Measurements from ENCODE around the gene AMZ1. TPM values are rescaled to one million over a fixed set of nuclear protein-coding genes. Genes with fewer than 3 reads are reported as not detected.

AMZ1 gene
- total RNA-seq, 4 donors from 2014 or later = 0.19 to 0.27 TPM; not detected in 2

- TF ChIP-seq POLR2A (IDR thresholded peaks at IDR 0.05) = no peak
- no peak for TF ChIP-seq CTCF (IDR thresholded peaks at IDR 0.05)
- H3K4me3 ChIP-seq (ENCODE audit: low read depth, poor library complexity, severe bottlenecking) = no peak overlapping the region
- DNase-seq (ENCODE audit: low spot score in 2 of 2) = peak in 1 of 2 donors; percentile 68
- intact Hi-C loops (cut with DNase I; ENCODE audit: low total_unique reads) = no loop called here
- 78 to 81% methylated on average over 32 to 33 of the region's 33 CpGs for WGBS, 2 donors
These were observed 42.1 kb downstream of the AMZ1 start for GRCh38 chr7:2729893-2730716.

- no peak overlapping the region for H3K4me3 ChIP-seq (ENCODE audit: low read depth, poor library complexity, severe bottlenecking)
- intact Hi-C loops (cut with DNase I; ENCODE audit: low total_unique reads) = no loop called here
- peak in 1 of 2 donors; percentile 80 for DNase-seq (ENCODE audit: low spot score in 2 of 2)
- 92 to 95% methylated on average over 45 of the region's 45 CpGs for WGBS, 2 donors
- TF ChIP-seq CTCF (IDR thresholded peaks at IDR 0.05) (no peak), POLR2A (IDR thresholded peaks at IDR 0.05) (no peak)
These were observed 43.1 kb downstream of the AMZ1 start for GRCh38 chr7:2730846-2731770.

- peak in 1 of 2 donors; percentile 48 for DNase-seq (ENCODE audit: low spot score in 2 of 2)
- 92 to 94% methylated on average over 9 of the region's 9 CpGs for WGBS, 2 donors
- intact Hi-C loops (cut with DNase I; ENCODE audit: low total_unique reads) = no loop called here
- no peak overlapping the region for H3K4me3 ChIP-seq (ENCODE audit: low read depth, poor library complexity, severe bottlenecking)
- TF ChIP-seq POLR2A (IDR thresholded peaks at IDR 0.05) = no peak
- no peak for TF ChIP-seq CTCF (IDR thresholded peaks at IDR 0.05)
These were observed 44.4 kb downstream of the AMZ1 start for GRCh38 chr7:2732388-2732787.

- intact Hi-C loops (cut with DNase I; ENCODE audit: low total_unique reads) = no loop called here
- no peak overlapping the region for H3K4me3 ChIP-seq (ENCODE audit: low read depth, poor library complexity, severe bottlenecking)
- peak; percentile 38 to 91 for DNase-seq (ENCODE audit: low spot score in 2 of 2)
- TF ChIP-seq POLR2A (IDR thresholded peaks at IDR 0.05) (no peak), CTCF (IDR thresholded peaks at IDR 0.05) (no peak)
- 38 to 51% methylated on average over 18 of the region's 18 CpGs for WGBS, 2 donors
These were observed 45.1 kb downstream of the AMZ1 start for GRCh38 chr7:2732959-2733584.

- DNase-seq (ENCODE audit: low spot score in 2 of 2) = peak in 1 of 2 donors; percentile 48
- TF ChIP-seq POLR2A (IDR thresholded peaks at IDR 0.05) = no peak
- TF ChIP-seq CTCF (IDR thresholded peaks at IDR 0.05) = no peak
- intact Hi-C loops (cut with DNase I; ENCODE audit: low total_unique reads) = no loop called here
- H3K4me3 ChIP-seq (ENCODE audit: low read depth, poor library complexity, severe bottlenecking) = no peak overlapping the region
- 90 to 94% methylated on average over 24 of the region's 24 CpGs for WGBS, 2 donors
These were observed 46.2 kb downstream of the AMZ1 start for GRCh38 chr7:2734084-2734686.

Data from lower leg skin (tissue), 4 donors.